Measurements from ENCODE around the gene ELP1.

The ELP1 gene

GRCh38 chr9:108951578-108951977 lies 17.7 kb upstream of the ELP1 start:
- TF ChIP-seq REST (tag by site-specific recombination; IDR thresholded peaks at IDR 0.05) (no peak), ZNF704 (tag by site-specific recombination; IDR thresholded peaks at IDR 0.05) (no peak), ZNF391 (tag by site-specific recombination; IDR thresholded peaks at IDR 0.05; ENCODE audit: borderline replicate concordance, low read depth) (no peak), ZNF558 (tag by site-specific recombination; IDR thresholded peaks at IDR 0.05) (no peak), ZNF544 (tag by site-specific recombination; IDR thresholded peaks at IDR 0.05) (no peak), ZNF501 (tag by site-specific recombination; IDR thresholded peaks at IDR 0.05) (no peak), ZNF747 (tag by site-specific recombination; IDR thresholded peaks at IDR 0.05) (no peak), INSM2 (tag by site-specific recombination; IDR thresholded peaks at IDR 0.05) (no peak), ZNF214 (tag by site-specific recombination; IDR thresholded peaks at IDR 0.05; ENCODE audit: borderline replicate concordance) (no peak), FEZF1 (tag by site-specific recombination; IDR thresholded peaks at IDR 0.05) (no peak), ZNF146 (tag by site-specific recombination; IDR thresholded peaks at IDR 0.05) (no peak), ZNF768 (tag by site-specific recombination; IDR thresholded peaks at IDR 0.05) (no peak), ZNF585B (tag by site-specific recombination; IDR thresholded peaks at IDR 0.05) (no peak), ZNF660 (tag by site-specific recombination; IDR thresholded peaks at IDR 0.05) (no peak), ZNF791 (tag by site-specific recombination; IDR thresholded peaks at IDR 0.05) (no peak), ZNF692 (tag by site-specific recombination; IDR thresholded peaks at IDR 0.05) (no peak), ZNF624 (tag by site-specific recombination; IDR thresholded peaks at IDR 0.05) (no peak), KLF16 (tag by site-specific recombination; IDR thresholded peaks at IDR 0.05) (no peak), ZNF548 (tag by site-specific recombination; IDR thresholded peaks at IDR 0.05) (no peak), PRDM2 (tag by site-specific recombination; IDR thresholded peaks at IDR 0.05; ENCODE audit: borderline replicate concordance) (no peak)
- peaks cover 10% of the 10 kb centered on the region; the same call in 1 of the 2 replicates for H3K4me1 ChIP-seq (ENCODE audit: control insufficient read depth, insufficient read depth, low read length)
- ChIA-PET CTCF (interaction anchor here (0.6 to 0.8 kb wide), 2 partner anchors 9 to 10 kb away, joined by 3 to 4 read pairs; no protein-coding TSS in a partner anchor), POLR2A (no interaction called here)
- H3K4me3 ChIP-seq (ENCODE audit: low read depth, low read length), result no peak overlapping the region
- no peaks in the 10 kb centered on the region for H3K9me3 ChIP-seq (ENCODE audit: control insufficient read depth, insufficient read depth, low read depth, low read length)
- H3K27ac ChIP-seq (ENCODE audit: extremely low read depth, low read depth, low read length), result no peak overlapping the region
- H3K36me3 ChIP-seq (ENCODE audit: control insufficient read depth in 2 of 2, insufficient read depth in 1 of 2, low read length in 2 of 2), result peaks cover 0 to 13% of the 10 kb centered on the region in 2 experiments; a peak in 1 of 3 replicates

Measured in HEK293 (cell line).